HepG2 (cell line): ENCODE results near the gene IGIP. TPM values are rescaled to one million over a fixed set of nuclear protein-coding genes. Genes with fewer than 3 reads are reported as not detected.

ENCODE experiments used
- CBFB ChIP-seq: sonication (generic); formaldehyde crosslinking; IDR thresholded peaks from 2 replicates; pipeline ENCODE4 v1.4.0; 2020; ENCODE audit warnings: missing genetic modification reagents
- DMAP1 ChIP-seq: IDR thresholded peaks from 2 replicates; pipeline ENCODE4 v1.6.1; 2016
- ELF4 ChIP-seq: sonication (generic); formaldehyde crosslinking; IDR thresholded peaks from 2 replicates; pipeline ENCODE4 v1.5.0; 2020; ENCODE audit warnings: missing genetic modification reagents, mild to moderate bottlenecking, moderate library complexity, borderline replicate concordance
- MAFK ChIP-seq, 2 experiments: IDR thresholded peaks in 1 of 2; conservative IDR thresholded peaks in 1 of 2; 2 replicates each; pipeline ENCODE4 v1.6.1; 2011; ENCODE audit warnings: improper control_type of control experiment in 2 of 2, low read length in 2 of 2
- MATR3 ChIP-seq: sonication (generic); formaldehyde crosslinking; IDR thresholded peaks from 2 replicates; pipeline ENCODE4 v1.4.0; 2020; ENCODE audit warnings: missing genetic modification reagents
- NCOR1 ChIP-seq: fragments of 200-600 bp; sonication (generic); IDR thresholded peaks from 2 replicates; pipeline ENCODE4 v1.7.0; 2017; ENCODE audit warnings: antibody characterized with exemption, low read length, borderline replicate concordance
- PBX3 ChIP-seq: sonication (generic); formaldehyde crosslinking; IDR thresholded peaks from 2 replicates; pipeline ENCODE4 v1.8.1; 2023; ENCODE audit warnings: missing genetic modification reagents, inconsistent platforms, borderline replicate concordance
- RARG ChIP-seq: sonication (generic); formaldehyde crosslinking; IDR thresholded peaks from 2 replicates; pipeline ENCODE4 v1.4.0; 2020; ENCODE audit warnings: low read depth, mild to moderate bottlenecking, missing genetic modification reagents
- SIN3A ChIP-seq: IDR thresholded peaks from 2 replicates; pipeline ENCODE4 v1.6.1; 2011; ENCODE audit warnings: low read depth, mild to moderate bottlenecking, control low read depth, low read length, borderline replicate concordance
- SIX4 ChIP-seq: sonication (generic); formaldehyde crosslinking; IDR thresholded peaks from 2 replicates; pipeline ENCODE4 v1.4.0; 2020; ENCODE audit warnings: missing genetic modification reagents
- SSRP1 ChIP-seq: IDR thresholded peaks from 2 replicates; pipeline ENCODE4 v1.6.1; 2016; ENCODE audit warnings: control low read depth
- THRA ChIP-seq: sonication (generic); formaldehyde crosslinking; IDR thresholded peaks from 2 replicates; pipeline ENCODE4 v1.4.0; 2020; ENCODE audit warnings: missing genetic modification reagents, borderline replicate concordance
- THYN1 ChIP-seq: sonication (generic); formaldehyde crosslinking; IDR thresholded peaks from 2 replicates; pipeline ENCODE4 v1.8.1; 2023; ENCODE audit warnings: low read depth, mild to moderate bottlenecking, moderate library complexity, missing genetic modification reagents, borderline replicate concordance
- ZBTB21 ChIP-seq: sonication (generic); formaldehyde crosslinking; IDR thresholded peaks from 2 replicates; pipeline ENCODE4 v1.4.0; 2020; ENCODE audit warnings: missing genetic modification reagents
- ZNF17 ChIP-seq: sonication (generic); formaldehyde crosslinking; IDR thresholded peaks from 2 replicates; pipeline ENCODE4 v1.5.0; 2020; ENCODE audit warnings: mild to moderate bottlenecking, missing genetic modification reagents
- ZNF496 ChIP-seq: sonication (generic); formaldehyde crosslinking; IDR thresholded peaks from 2 replicates; pipeline ENCODE4 v1.8.1; 2023; ENCODE audit warnings: mild to moderate bottlenecking, moderate library complexity, missing genetic modification reagents; ENCODE audit not compliant: insufficient replicate concordance
- ZNF543 ChIP-seq: sonication (generic); formaldehyde crosslinking; IDR thresholded peaks from 2 replicates; pipeline ENCODE4 v1.4.0; 2020; ENCODE audit warnings: mild to moderate bottlenecking, missing genetic modification reagents
- ZNF737 ChIP-seq: sonication (generic); formaldehyde crosslinking; IDR thresholded peaks from 2 replicates; pipeline ENCODE4 v1.5.0; 2020; ENCODE audit warnings: missing genetic modification reagents, mild to moderate bottlenecking, borderline replicate concordance
- ZNF768 ChIP-seq: sonication (generic); formaldehyde crosslinking; IDR thresholded peaks from 2 replicates; pipeline ENCODE4 v1.4.0; 2020; ENCODE audit warnings: missing genetic modification reagents
- ZNF773 ChIP-seq: sonication (generic); formaldehyde crosslinking; IDR thresholded peaks from 2 replicates; pipeline ENCODE4 v1.4.0; 2020; ENCODE audit warnings: missing genetic modification reagents, borderline replicate concordance
- polyA plus RNA-seq, 8 experiments: library from polyadenylated mRNA; depleted of rRNA in 3 of 8; stranded (reverse) in 7 of 8; unstranded in 1 of 8; fragments of >200 nt; fragmentation: Illumina TruSeq in 4 of 8; extraction: Trizol in 4 of 8; gene quantifications; 2 replicates each; pipeline versions ENCODE4 v1.2.1 to v1.2.3, GENCODE V29; 2011 to 2016; ENCODE audit warnings: low read depth in 4 of 8, missing spikeins in 1 of 8, mixed read lengths in 1 of 8; ENCODE audit not compliant: insufficient read depth in 1 of 8
- total RNA-seq, 5 experiments: library from RNA; depleted of rRNA; stranded (reverse); fragments of >200 nt; fragmentation: Illumina TruSeq; extraction: Trizol; gene quantifications; 2 replicates each; pipeline ENCODE4 v1.2.3, GENCODE V29; 2016; ENCODE audit warnings: low read depth in 1 of 5
- TF ChIP-seq, protein P1 (sequence below): sonication (generic); formaldehyde crosslinking; IDR thresholded peaks from 2 replicates; pipeline ENCODE4 v1.5.1; 2020; ENCODE audit warnings: mild to moderate bottlenecking, missing genetic modification reagents, moderate library complexity

The IGIP gene
- total and polyA plus RNA-seq, 2 of the 13 experiments (the other 11 are each of a cell fraction or from before 2014, with no cell fraction given): 1.7 to 2.1 TPM

- no peak for TF ChIP-seq PBX3
- no peak for TF ChIP-seq ZNF543
- no peak for TF ChIP-seq ZNF773
- TF ChIP-seq, protein P1, sequence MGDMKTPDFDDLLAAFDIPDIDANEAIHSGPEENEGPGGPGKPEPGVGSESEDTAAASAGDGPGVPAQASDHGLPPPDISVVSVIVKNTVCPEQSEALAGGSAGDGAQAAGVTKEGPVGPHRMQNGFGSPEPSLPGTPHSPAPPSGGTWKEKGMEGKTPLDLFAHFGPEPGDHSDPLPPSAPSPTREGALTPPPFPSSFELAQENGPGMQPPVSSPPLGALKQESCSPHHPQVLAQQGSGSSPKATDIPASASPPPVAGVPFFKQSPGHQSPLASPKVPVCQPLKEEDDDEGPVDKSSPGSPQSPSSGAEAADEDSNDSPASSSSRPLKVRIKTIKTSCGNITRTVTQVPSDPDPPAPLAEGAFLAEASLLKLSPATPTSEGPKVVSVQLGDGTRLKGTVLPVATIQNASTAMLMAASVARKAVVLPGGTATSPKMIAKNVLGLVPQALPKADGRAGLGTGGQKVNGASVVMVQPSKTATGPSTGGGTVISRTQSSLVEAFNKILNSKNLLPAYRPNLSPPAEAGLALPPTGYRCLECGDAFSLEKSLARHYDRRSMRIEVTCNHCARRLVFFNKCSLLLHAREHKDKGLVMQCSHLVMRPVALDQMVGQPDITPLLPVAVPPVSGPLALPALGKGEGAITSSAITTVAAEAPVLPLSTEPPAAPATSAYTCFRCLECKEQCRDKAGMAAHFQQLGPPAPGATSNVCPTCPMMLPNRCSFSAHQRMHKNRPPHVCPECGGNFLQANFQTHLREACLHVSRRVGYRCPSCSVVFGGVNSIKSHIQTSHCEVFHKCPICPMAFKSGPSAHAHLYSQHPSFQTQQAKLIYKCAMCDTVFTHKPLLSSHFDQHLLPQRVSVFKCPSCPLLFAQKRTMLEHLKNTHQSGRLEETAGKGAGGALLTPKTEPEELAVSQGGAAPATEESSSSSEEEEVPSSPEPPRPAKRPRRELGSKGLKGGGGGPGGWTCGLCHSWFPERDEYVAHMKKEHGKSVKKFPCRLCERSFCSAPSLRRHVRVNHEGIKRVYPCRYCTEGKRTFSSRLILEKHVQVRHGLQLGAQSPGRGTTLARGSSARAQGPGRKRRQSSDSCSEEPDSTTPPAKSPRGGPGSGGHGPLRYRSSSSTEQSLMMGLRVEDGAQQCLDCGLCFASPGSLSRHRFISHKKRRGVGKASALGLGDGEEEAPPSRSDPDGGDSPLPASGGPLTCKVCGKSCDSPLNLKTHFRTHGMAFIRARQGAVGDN (CRISPR knock-in tag): peak; percentile 83
- no peak for TF ChIP-seq CBFB (CRISPR knock-in tag)
- no peak for TF ChIP-seq MATR3
- TF ChIP-seq THRA (CRISPR knock-in tag): no peak; the same call in 1 of the 2 replicates
- TF ChIP-seq RARG: no peak
- TF ChIP-seq ZNF496 (CRISPR knock-in tag): no peak
- TF ChIP-seq SIX4: peak; percentile 6; the same call in 1 of the 2 replicates
- TF ChIP-seq ZNF17 (CRISPR knock-in tag): no peak
- TF ChIP-seq THYN1 (CRISPR knock-in tag): no peak
- TF ChIP-seq ZBTB21: peak; percentile 94
- peak; percentile 68; the same call in 1 of the 2 replicates for TF ChIP-seq SIN3A
- no peak; the same call in 1 of the 2 replicates for TF ChIP-seq ZNF768 (CRISPR knock-in tag)
- no peak for TF ChIP-seq MAFK (conservative IDR thresholded peaks at IDR 0.05 in 1 of 2, IDR thresholded peaks at IDR 0.05 in 1 of 2; ENCODE audit: low read length in 2 of 2)
- peak; percentile 57; the same call in 1 of the 2 replicates for TF ChIP-seq DMAP1 (CRISPR knock-in tag)
- no peak for TF ChIP-seq SSRP1 (CRISPR knock-in tag)
- TF ChIP-seq NCOR1: no peak
- no peak for TF ChIP-seq ELF4 (CRISPR knock-in tag)
- no peak for TF ChIP-seq ZNF737 (CRISPR knock-in tag)
Observed at GRCh38 chr5:140174465-140175366, 49.0 kb downstream of the IGIP start, which contains the start of gene CYSTM1 (continued).
